Memory B cell (primary cell): ENCODE data around the gene OASL.

Experiments
- ATAC-seq: fragments of 150-1000 bp; cut with Tn5 transposase; 2 replicates; pipeline ENCODE4 v1.10.0; 2021; ENCODE audit warnings: low read depth, mild to moderate bottlenecking, moderate library complexity
- DNase-seq, 2 donors: peaks; one replicate each; pipeline ENCODE4 v3.0.0; 2022; ENCODE audit warnings: low spot score in 2 of 2
- H3K27ac Mint-ChIP-seq: one replicate; pipeline ENCODE4 v1.8.0; 2022; ENCODE audit warnings: mild to moderate bottlenecking, moderate library complexity, mixed read lengths
- H3K27me3 Mint-ChIP-seq: one replicate; pipeline ENCODE4 v1.8.0; 2022; ENCODE audit warnings: mixed read lengths
- H3K36me3 Mint-ChIP-seq: one replicate; pipeline ENCODE4 v1.8.0; 2022; ENCODE audit warnings: mild to moderate bottlenecking, mixed read lengths
- H3K4me1 Mint-ChIP-seq: one replicate; pipeline ENCODE4 v1.8.0; 2022; ENCODE audit warnings: mixed read lengths
- H3K4me3 Mint-ChIP-seq: one replicate; pipeline ENCODE4 v1.8.0; 2022; ENCODE audit warnings: mild to moderate bottlenecking, moderate library complexity, mixed read lengths
- H3K9me3 Mint-ChIP-seq: one replicate; pipeline ENCODE4 v1.8.0; 2022; ENCODE audit warnings: mixed read lengths

The OASL gene

DNA sequence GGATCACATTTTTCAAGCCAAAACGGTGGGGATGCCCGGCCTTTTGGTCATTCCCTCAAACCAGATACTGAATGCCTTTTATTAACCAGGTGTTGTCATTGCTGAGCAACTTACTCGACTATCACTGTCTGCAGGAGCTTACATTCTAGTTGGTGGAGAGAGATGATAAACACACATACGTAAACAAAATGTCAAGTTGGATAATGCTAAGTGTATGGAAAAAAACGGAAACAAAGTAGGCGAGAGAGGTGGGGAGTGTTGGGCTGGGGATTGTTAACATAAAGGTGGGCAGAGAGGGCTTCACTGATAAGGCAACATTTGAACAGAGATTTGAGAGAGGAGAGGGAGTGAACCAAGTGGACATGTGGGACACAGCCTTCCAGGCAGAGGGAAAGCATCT, 27.2 kb downstream of the OASL start:
- H3K27me3 Mint-ChIP-seq, result no peaks in the 10 kb centered on the region
- no peaks in the 10 kb centered on the region for H3K9me3 Mint-ChIP-seq
- H3K4me1 Mint-ChIP-seq, result peaks cover 15% of the 10 kb centered on the region
- ATAC-seq (no peak), DNase-seq (no peak)
- H3K36me3 Mint-ChIP-seq, result peaks cover 21% of the 10 kb centered on the region
- H3K4me3 Mint-ChIP-seq, result no peak overlapping the region
- no peak overlapping the region for H3K27ac Mint-ChIP-seq

DNA sequence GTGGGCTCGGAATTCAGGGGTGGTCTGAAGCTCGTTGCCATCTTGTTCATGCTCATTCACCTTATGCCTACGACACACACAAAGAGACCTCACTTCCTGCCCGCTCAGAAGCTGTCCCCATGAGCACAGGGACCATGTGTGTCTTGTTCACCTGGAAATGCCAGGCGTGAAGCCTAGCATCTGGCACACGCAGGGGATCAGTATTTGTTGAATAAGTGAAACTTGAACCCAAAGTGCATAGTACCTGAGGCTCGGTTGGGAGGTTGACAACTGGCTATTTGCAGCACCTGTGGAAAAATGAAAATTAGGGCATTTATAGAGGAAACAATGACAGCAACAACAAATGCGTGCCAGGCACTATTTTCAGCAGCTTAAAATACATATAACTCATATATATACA, 28.2 kb downstream of the OASL start:
- Mint-ChIP-seq H3K27me3 (no peaks in the 10 kb centered on the region), H3K4me1 (peaks cover 12% of the 10 kb centered on the region), H3K27ac (no peak overlapping the region), H3K9me3 (no peaks in the 10 kb centered on the region), H3K4me3 (no peak overlapping the region), H3K36me3 (peaks cover 25% of the 10 kb centered on the region)
- DNase-seq (no peak), ATAC-seq (no peak)

DNA sequence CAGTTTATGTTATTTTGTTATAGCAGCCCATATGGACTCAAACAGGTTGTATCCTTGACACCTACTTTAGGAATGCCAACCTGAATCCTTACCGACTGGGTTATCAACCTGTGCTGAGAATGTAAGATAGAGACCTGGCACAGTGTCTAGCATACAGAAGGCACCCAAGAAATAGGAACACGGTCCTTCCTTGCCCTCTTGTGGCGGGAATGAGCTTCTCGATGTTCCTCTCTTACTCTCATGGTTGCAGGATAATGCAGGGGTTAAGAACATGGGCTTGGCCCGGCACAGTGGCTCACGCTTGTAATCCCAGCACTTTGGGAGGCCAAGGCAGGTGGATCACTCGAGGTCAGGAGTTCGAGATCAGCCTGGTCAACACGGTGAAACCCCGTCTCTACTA, 29.3 kb downstream of the OASL start:
- peaks cover 5% of the 10 kb centered on the region for H3K4me1 Mint-ChIP-seq
- no peak for DNase-seq
- ATAC-seq, result no peak
- H3K9me3 Mint-ChIP-seq, result no peaks in the 10 kb centered on the region
- H3K36me3 Mint-ChIP-seq, result peaks cover 31% of the 10 kb centered on the region
- no peaks in the 10 kb centered on the region for H3K27me3 Mint-ChIP-seq
- no peak overlapping the region for H3K27ac Mint-ChIP-seq
- no peak overlapping the region for H3K4me3 Mint-ChIP-seq

DNA sequence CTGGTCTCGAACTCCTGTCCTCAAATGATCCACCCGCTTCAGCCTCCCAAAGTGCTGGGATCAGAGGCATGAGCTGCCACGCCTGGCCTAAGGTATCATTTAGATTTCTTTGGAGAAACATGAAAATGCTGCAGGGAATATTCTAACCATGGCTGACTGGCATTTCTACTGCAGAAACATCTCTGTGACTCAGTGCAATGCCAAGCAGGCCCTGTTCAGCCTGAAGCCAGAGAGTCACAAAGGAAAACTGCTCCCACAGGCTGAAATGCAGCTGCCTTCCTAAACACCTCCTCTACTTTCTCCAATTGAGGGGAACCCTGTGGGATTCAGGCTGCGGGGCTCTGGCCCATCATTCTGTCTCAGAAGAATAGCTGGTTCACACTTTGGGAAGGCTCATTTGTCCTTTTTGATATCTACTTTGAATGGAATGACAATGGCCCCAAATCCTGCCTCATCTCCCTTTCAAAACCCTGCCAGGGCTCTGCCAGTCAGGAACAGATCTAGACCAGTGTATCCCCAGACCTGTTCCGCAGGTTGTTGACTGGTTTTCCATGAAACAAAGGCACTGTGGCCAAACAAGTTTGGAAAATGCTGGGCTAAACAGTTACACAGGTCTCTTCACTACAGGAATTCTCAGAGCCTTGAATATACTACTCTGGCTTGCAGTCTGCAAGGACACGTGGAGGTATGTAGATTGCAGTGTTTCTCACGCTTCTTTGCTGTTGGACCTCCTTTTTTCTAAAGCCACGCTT, 30.5 kb downstream of the OASL start:
- Mint-ChIP-seq H3K4me3 (no peak overlapping the region), H3K36me3 (peaks cover 39% of the 10 kb centered on the region), H3K4me1 (peaks cover 4% of the 10 kb centered on the region), H3K27me3 (no peaks in the 10 kb centered on the region), H3K27ac (no peak overlapping the region), H3K9me3 (no peaks in the 10 kb centered on the region)
- DNase-seq, result no peak
- no peak for ATAC-seq

DNA sequence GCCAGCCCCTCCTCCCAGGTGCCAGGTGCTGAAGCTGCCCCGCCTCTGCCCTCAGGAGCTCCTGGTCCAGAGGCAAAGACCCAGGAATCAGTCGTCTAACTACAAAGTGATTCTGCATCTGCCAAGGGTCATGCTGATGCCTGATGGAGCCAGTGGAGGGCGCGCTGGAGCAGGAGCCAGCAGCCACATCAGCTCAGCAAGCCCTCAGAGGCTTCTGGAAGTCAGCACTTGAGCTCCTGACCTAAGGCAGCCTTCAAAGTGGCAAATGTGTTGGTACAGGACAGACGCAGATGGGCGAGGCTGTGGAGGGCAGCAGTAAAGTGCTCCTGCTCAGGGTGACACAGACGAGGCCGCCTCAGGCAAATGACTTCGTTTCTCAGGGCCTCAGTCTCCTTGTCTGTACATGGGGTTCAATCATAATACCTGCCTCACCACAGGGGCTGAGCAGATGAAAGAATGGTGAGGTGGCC, 33.7 kb downstream of the OASL start:
- Mint-ChIP-seq H3K9me3 (no peaks in the 10 kb centered on the region), H3K27ac (no peak overlapping the region), H3K27me3 (no peaks in the 10 kb centered on the region), H3K4me1 (no peaks in the 10 kb centered on the region), H3K4me3 (no peak overlapping the region), H3K36me3 (peaks cover 28% of the 10 kb centered on the region)
- DNase-seq (no peak), ATAC-seq (no peak)

DNA sequence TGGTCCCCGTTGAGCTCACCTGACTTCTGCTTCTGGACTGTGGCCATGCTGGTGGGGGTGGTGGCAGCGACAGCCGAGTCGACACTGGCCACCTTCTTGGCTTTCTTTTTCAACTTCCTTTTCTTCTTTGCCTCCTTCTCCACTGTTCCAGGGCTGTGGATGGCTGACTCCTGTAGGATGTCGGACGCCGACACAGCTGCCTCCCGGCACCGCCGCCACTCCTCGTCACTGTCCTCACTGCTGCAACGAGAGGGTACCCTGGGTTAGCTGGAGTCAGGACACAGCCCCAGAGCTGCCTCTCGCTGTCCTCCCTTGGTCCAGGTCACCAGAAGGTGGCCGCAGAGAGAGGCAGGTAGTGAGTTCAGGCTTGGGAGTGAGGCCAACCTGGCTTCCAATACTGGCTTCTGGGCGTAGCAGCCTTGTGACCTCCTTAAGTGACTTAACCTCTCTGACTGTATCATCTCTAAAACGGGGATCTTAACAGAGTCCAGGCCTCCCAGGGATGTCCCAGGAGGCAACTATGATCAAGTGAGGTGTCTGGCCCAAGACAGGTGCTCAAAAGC, 34.7 kb downstream of the OASL start:
- Mint-ChIP-seq H3K36me3 (peaks cover 24% of the 10 kb centered on the region), H3K27me3 (no peaks in the 10 kb centered on the region), H3K9me3 (no peaks in the 10 kb centered on the region), H3K4me1 (no peaks in the 10 kb centered on the region), H3K27ac (no peak overlapping the region), H3K4me3 (no peak overlapping the region)
- no peak for DNase-seq
- no peak for ATAC-seq

DNA sequence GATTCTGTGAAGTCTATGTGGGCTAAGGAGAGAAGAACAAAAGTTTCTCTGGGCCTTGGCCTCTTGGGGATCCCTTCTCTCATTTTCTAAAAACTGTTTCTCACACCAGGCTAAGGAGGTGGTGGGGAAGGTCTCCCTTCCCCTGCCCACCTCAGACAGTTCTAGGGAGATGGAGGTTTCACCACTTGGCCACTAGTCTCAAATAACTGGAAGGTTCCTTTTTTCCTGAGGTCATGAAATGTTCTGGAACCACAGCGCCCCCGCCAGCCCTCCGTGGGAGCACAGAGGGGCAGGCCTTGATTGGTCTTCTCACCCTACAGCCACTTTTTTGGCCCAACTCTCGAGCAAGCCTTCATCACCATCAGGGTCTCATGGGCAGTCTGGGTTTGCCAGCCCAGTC, 35.4 kb downstream of the OASL start:
- DNase-seq (no peak), ATAC-seq (no peak)
- Mint-ChIP-seq H3K9me3 (no peaks in the 10 kb centered on the region), H3K36me3 (peaks cover 22% of the 10 kb centered on the region), H3K4me3 (no peak overlapping the region), H3K27ac (no peak overlapping the region), H3K27me3 (no peaks in the 10 kb centered on the region), H3K4me1 (no peaks in the 10 kb centered on the region)

DNA sequence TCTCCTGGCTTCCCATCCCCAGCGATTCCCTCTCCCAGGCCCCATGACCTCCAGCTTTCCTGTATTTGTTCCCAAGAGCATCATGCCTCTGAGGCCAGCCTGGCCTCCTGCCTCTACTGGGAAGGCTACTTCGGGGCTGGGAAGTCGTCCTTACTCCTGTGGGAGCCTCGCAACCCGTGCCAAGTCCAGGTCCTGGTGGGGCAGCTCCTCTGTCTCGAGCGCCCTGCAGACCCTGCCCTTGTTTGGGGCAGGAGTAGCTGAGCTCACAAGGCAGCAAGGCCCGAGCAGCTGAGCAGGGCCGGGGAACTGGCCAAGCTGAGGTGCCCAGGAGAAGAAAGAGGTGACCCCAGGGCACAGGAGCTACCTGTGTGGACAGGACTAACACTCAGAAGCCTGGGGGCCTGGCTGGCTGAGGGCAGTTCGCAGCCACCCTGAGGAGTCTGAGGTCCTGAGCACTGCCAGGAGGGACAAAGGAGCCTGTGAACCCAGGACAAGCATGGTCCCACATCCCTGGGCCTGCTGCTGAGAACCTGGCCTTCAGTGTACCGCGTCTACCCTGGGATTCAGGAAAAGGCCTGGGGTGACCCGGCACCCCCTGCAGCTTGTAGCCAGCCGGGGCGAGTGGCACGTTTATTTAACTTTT, 37.1 kb downstream of the OASL start:
- Mint-ChIP-seq H3K9me3 (no peaks in the 10 kb centered on the region), H3K27me3 (peaks cover 1% of the 10 kb centered on the region), H3K36me3 (peaks cover 18% of the 10 kb centered on the region), H3K27ac (no peak overlapping the region), H3K4me1 (no peaks in the 10 kb centered on the region), H3K4me3 (no peak overlapping the region)
- no peak for DNase-seq
- ATAC-seq, result no peak

DNA sequence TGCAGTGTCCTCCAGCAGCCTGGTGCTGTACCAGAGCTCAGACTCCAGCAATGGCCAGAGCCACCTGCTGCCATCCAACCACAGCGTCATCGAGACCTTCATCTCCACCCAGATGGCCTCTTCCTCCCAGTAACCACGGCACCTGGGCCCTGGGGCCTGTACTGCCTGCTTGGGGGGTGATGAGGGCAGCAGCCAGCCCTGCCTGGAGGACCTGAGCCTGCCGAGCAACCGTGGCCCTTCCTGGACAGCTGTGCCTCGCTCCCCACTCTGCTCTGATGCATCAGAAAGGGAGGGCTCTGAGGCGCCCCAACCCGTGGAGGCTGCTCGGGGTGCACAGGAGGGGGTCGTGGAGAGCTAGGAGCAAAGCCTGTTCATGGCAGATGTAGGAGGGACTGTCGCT, 38.0 kb downstream of the OASL start:
- Mint-ChIP-seq H3K36me3 (peaks cover 13% of the 10 kb centered on the region), H3K27me3 (peaks cover 3% of the 10 kb centered on the region), H3K4me1 (no peaks in the 10 kb centered on the region), H3K4me3 (no peak overlapping the region), H3K27ac (no peak overlapping the region), H3K9me3 (no peaks in the 10 kb centered on the region)
- DNase-seq (no peak), ATAC-seq (no peak)

DNA sequence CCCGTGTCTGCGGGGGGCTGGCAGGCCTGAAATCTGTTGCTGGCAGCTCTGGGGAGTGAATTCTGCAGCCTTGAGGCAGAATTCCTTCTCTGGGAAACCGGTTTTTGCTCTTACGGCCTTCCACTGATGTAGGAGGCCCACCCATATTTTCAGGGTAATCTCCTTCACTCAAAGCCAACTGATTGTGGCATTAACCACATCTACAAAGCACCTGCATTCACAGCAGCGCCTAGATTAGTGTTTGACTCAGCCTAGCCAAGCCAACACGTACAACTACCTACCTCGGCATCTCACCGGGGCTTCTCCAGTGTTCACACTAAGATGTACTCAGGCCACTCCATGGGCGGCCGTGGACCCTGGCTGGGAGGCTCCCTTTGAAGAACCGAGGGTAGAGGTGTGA, 38.5 kb downstream of the OASL start:
- Mint-ChIP-seq H3K9me3 (peaks cover 2% of the 10 kb centered on the region), H3K36me3 (peaks cover 15% of the 10 kb centered on the region)
- ATAC-seq, result no peak

DNA sequence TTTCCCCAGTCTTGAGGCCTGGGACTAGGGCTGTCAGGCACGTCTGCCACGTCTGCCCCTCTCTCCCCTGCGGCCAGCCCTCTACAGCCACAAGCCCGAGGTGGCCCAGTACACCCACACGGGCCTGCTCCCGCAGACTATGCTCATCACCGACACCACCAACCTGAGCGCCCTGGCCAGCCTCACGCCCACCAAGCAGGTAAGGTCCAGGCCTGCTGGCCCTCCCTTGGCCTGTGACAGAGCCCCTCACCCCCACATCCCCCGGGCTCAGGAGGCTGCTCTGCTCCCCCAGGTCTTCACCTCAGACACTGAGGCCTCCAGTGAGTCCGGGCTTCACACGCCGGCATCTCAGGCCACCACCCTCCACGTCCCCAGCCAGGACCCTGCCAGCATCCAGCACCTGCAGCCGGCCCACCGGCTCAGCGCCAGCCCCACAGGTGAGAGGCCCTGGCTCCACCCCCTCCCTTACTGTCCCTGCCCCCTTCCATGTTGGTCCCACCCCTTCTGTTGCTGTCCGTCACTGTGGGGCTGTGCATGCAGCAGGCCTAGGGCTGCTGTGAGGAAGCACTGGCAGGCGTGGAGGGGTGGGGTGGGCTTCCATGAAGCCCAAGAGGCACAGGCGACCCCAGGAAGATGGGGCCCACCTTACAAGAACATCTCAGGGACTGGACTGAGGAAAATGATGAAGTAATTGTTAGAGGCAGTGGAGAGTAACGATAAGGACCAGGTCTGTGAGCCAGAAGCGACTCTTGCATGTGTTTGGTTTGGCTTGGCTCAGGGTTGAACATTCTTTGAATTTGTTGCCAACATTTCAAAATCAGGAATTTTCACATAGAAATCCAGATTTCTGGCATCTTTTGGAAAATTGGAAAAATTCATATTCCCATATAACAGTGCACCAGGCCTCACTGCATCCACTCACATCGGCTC, 39.6 kb downstream of the OASL start:
- ATAC-seq (no peak), DNase-seq (no peak)
- Mint-ChIP-seq H3K4me3 (no peak overlapping the region), H3K27me3 (peaks cover 16% of the 10 kb centered on the region), H3K4me1 (no peaks in the 10 kb centered on the region), H3K9me3 (peaks cover 13% of the 10 kb centered on the region), H3K27ac (no peak overlapping the region), H3K36me3 (peaks cover 10% of the 10 kb centered on the region)

More for the DNA sequence above, 38.5 kb downstream of the OASL start:
- Mint-ChIP-seq H3K4me1 (no peaks in the 10 kb centered on the region), H3K27me3 (peaks cover 6% of the 10 kb centered on the region), H3K27ac (no peak overlapping the region), H3K4me3 (no peak overlapping the region)
- no peak for DNase-seq

DNA sequence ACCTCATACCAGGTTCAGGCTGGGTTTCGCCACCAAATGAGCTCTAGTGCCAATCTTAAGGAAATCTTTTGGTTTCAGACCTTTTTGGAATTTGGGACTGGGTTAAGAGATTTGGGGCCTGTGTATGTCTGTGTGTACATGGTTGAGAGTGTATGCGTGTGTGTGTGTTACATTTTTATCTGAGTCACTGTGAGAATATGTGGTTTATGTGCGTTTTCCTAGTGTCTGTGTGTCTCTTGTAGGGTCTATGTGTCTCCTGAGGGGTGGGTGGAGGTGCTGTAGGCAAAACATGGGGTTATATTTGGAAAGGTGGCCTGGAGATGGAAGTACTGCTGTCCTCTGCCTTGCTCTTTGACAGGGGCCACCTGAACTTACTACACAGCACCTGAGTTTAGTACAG, 40.6 kb downstream of the OASL start:
- H3K9me3 Mint-ChIP-seq, result peaks cover 13% of the 10 kb centered on the region
- H3K27ac Mint-ChIP-seq, result no peak overlapping the region
- ATAC-seq, result no peak
- H3K4me1 Mint-ChIP-seq, result no peaks in the 10 kb centered on the region
- DNase-seq, result no peak
- H3K4me3 Mint-ChIP-seq, result no peak overlapping the region
- H3K36me3 Mint-ChIP-seq, result peaks cover 6% of the 10 kb centered on the region
- peaks cover 18% of the 10 kb centered on the region for H3K27me3 Mint-ChIP-seq

DNA sequence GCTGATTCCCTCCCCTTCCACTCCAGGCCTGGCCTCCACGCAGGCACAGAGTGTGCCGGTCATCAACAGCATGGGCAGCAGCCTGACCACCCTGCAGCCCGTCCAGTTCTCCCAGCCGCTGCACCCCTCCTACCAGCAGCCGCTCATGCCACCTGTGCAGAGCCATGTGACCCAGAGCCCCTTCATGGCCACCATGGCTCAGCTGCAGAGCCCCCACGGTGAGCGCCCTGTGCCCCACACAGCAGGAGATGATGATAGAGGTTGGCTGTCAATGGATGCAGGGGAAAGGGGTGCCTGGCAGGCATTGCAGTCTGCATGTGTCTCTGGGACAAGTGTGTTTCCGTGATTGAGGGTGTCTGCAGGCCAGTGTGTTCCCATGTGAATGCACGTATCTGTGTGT, 41.6 kb downstream of the OASL start:
- H3K36me3 Mint-ChIP-seq, result peaks cover 6% of the 10 kb centered on the region
- no peaks in the 10 kb centered on the region for H3K4me1 Mint-ChIP-seq
- DNase-seq, result no peak
- peaks cover 13% of the 10 kb centered on the region for H3K9me3 Mint-ChIP-seq
- peaks cover 18% of the 10 kb centered on the region for H3K27me3 Mint-ChIP-seq
- no peak for ATAC-seq
- no peak overlapping the region for H3K4me3 Mint-ChIP-seq
- no peak overlapping the region for H3K27ac Mint-ChIP-seq
